Body of pancreas (tissue), 4 donors: ENCODE measurements around the gene SEMA7A.

Experiments
- POLR2A ChIP-seq, 3 donors: fragments of 450-650 bp; IDR thresholded peaks; one replicate each; pipeline ENCODE4 v1.6.1; 2016; ENCODE audit warnings: antibody characterized with exemption in 3 of 3, mild to moderate bottlenecking in 2 of 3
- TF ChIP-seq, protein P1 (sequence below), 7 experiments: fragments of 450-650 bp in 4 of 7; fragments of 200-600 bp in 3 of 7; sonication (generic) in 3 of 7; IDR thresholded peaks; one replicate each; pipeline ENCODE4 v1.5.1; 2016 to 2019; ENCODE audit warnings: antibody characterized with exemption in 7 of 7

DNA sequence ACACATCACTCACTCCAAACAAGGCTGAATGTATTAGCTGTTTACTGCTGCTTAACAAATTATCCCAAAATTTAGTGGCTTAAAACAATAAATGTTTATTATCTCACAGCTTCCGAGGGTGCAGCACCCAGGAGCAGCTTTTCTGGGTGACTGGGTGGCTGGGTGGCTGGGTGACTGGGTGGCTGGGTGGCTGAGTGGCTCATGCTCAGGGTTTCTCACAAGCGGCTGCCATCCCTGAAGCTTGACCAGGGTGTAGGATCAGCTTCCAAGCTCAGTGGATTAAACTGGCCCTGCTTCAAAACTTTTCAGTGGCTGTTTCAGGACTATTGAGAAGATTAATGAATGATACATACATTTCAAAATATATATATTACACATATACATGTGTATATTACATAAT is 64.0 kb downstream of the SEMA7A start:
- TF ChIP-seq, protein P1, sequence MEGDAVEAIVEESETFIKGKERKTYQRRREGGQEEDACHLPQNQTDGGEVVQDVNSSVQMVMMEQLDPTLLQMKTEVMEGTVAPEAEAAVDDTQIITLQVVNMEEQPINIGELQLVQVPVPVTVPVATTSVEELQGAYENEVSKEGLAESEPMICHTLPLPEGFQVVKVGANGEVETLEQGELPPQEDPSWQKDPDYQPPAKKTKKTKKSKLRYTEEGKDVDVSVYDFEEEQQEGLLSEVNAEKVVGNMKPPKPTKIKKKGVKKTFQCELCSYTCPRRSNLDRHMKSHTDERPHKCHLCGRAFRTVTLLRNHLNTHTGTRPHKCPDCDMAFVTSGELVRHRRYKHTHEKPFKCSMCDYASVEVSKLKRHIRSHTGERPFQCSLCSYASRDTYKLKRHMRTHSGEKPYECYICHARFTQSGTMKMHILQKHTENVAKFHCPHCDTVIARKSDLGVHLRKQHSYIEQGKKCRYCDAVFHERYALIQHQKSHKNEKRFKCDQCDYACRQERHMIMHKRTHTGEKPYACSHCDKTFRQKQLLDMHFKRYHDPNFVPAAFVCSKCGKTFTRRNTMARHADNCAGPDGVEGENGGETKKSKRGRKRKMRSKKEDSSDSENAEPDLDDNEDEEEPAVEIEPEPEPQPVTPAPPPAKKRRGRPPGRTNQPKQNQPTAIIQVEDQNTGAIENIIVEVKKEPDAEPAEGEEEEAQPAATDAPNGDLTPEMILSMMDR (IDR thresholded peaks at IDR 0.05): no peak
- no peak for TF ChIP-seq POLR2A (IDR thresholded peaks at IDR 0.05)
